CD4-positive, alpha-beta T cell (primary cell): ENCODE data around the gene TPH1. TPM values are rescaled to one million over a fixed set of nuclear protein-coding genes. Genes with fewer than 3 reads are reported as not detected.
"Not testable (repeated sequence)": the region's sequence is repeated elsewhere in the genome, so short reads cannot be mapped to it uniquely, and the experiment has no call there.

Source experiments
- ATAC-seq: fragments of 200-7000 bp; cut with Tn5 transposase; one replicate; pipeline ENCODE4 v1.10.0; 2022; ENCODE audit warnings: mild to moderate bottlenecking; ENCODE audit not compliant: poor library complexity
- CTCF ChIA-PET: fragments of 350-600 bp; sonication (Branson Sonifier 250); formaldehyde crosslinking; loops from one replicate; lab custom pipeline; 2021; ENCODE audit warnings: antibody characterized with exemption, inconsistent platforms; lab: Charles Lee
- POLR2A ChIA-PET: fragments of 350-600 bp; sonication (Branson Sonifier 250); formaldehyde crosslinking; loops from one replicate; lab custom pipeline; 2021; ENCODE audit warnings: antibody characterized with exemption, inconsistent platforms; lab: Charles Lee
- DNase-seq, 14 experiments: peaks; one replicate each; pipeline ENCODE4 v3.0.0-alpha.2; 2013 to 2020; ENCODE audit warnings: mixed read lengths in 2 of 14
- H3K27ac ChIP-seq, 2 donors: one replicate each; pipeline versions ENCODE4 v1.5.1 to v1.7.0; 2013; ENCODE audit warnings: low read length in 2 of 2, low read depth in 1 of 2, mild to moderate bottlenecking in 1 of 2
- H3K27me3 ChIP-seq, 2 experiments: 1 replicate in 1 of 2; 2 replicates in 1 of 2; pipeline versions ENCODE4 v1.6.1 to v1.7.0; 2013; ENCODE audit warnings: low read length in 2 of 2, control low read depth in 1 of 2, mild to moderate bottlenecking in 1 of 2, moderate library complexity in 1 of 2; ENCODE audit not compliant: insufficient read depth in 2 of 2, control insufficient read depth in 1 of 2
- H3K36me3 ChIP-seq: one replicate; pipeline ENCODE4 v1.6.1; 2013; ENCODE audit warnings: low read length, control low read depth; ENCODE audit not compliant: insufficient read depth
- H3K4me1 ChIP-seq: one replicate; pipeline ENCODE4 v1.6.1; 2013; ENCODE audit warnings: low read length, control low read depth; ENCODE audit not compliant: insufficient read depth
- H3K4me3 ChIP-seq: one replicate; pipeline ENCODE4 v1.5.1; 2013; ENCODE audit warnings: mild to moderate bottlenecking, low read length, moderate library complexity
- H3K9me3 ChIP-seq, 2 experiments: 1 replicate in 1 of 2; 2 replicates in 1 of 2; pipeline versions ENCODE4 v1.6.1 to v1.7.0; 2013; ENCODE audit warnings: low read length in 2 of 2, mild to moderate bottlenecking in 2 of 2, control low read depth in 1 of 2, moderate library complexity in 1 of 2; ENCODE audit not compliant: control insufficient read depth in 1 of 2, insufficient read depth in 1 of 2
- H3K27ac Mint-ChIP-seq: one replicate; pipeline ENCODE4 v1.8.0; 2020; ENCODE audit warnings: mixed read lengths
- H3K27me3 Mint-ChIP-seq: one replicate; pipeline ENCODE4 v1.8.0; 2021; ENCODE audit warnings: mixed read lengths
- H3K36me3 Mint-ChIP-seq: one replicate; pipeline ENCODE4 v1.8.0; 2021; ENCODE audit warnings: low read depth, mixed read lengths
- H3K4me1 Mint-ChIP-seq: one replicate; pipeline ENCODE4 v1.8.0; 2021; ENCODE audit warnings: low read depth, mixed read lengths
- H3K4me3 Mint-ChIP-seq: one replicate; pipeline ENCODE4 v1.8.0; 2020; ENCODE audit warnings: mild to moderate bottlenecking, mixed read lengths
- H3K9me3 Mint-ChIP-seq: one replicate; pipeline ENCODE4 v1.8.0; 2020; ENCODE audit warnings: mixed read lengths
- CTCF ChIP-seq: fragments of 200-600 bp; IDR thresholded peaks from one replicate; pipeline ENCODE4 v1.8.0; 2022; ENCODE audit warnings: antibody characterized with exemption, mild to moderate bottlenecking
- intact Hi-C, 2 experiments: fragments of 100-400 bp; cut with DNase I in 1 of 2; cut with micrococcal nuclease in 1 of 2; formaldehyde crosslinking; loops; one replicate each; pipeline versions ENCODE4 v1.15.1 to v1.9.0; 2023 to 2025; cut with DNase I, micrococcal nuclease
- total RNA-seq, 174 experiments: library from RNA in 2 of 174; stranded (reverse) in 2 of 174; gene quantifications; one replicate each; pipeline ENCODE4 v1.2.3 and lab custom pipeline; 2021 to 2026

The TPH1 gene
- total RNA-seq, 2 experiments from 2014 or later, result 1.1 to 1.5 TPM

DNA sequence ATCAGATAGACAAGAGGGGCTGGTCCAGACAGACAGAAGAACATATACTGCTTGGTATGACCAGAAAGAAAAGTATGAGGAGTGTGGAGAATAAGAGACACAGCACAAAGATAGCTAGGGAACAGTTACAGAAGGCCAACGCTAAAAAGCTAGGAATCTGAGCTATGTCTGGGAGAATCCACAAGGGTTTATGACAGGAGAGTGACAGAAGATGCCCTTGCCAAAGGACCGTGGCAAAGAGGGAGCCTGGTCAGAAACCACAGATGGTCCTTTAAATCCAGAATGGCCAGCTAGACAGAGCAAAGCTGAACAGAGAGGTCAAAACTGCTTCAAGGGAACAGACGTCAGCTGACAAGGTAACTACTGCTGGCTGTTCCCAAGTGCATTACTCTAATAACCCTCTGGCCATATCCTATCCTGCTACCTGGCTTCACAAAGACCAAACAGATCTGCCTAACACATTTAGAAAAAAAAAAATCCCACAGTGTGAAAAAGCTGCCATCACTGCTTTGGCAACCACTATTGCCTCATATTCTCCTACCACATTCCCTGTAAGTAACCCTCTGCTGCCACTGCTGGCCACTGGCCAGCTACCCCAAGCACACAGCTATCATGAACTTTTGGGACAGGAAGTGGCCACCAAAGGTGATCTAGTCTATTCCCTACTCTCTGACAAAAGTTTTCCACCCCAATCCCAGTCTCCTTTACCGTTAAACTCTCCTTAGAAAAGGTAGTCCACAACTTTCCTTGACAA lies 40.5 kb downstream of the TPH1 start:
- DNase-seq (no peak), ATAC-seq (no peak)
- Histone ChIP-seq H3K27ac (no peak overlapping the region), H3K4me1 (no peaks in the 10 kb centered on the region), H3K36me3 (peaks cover 47% of the 10 kb centered on the region), H3K27me3 (no peaks in the 10 kb centered on the region), H3K9me3 (no peaks in the 10 kb centered on the region), H3K4me3 (no peak overlapping the region)
- Mint-ChIP-seq H3K36me3 (peaks cover 74% of the 10 kb centered on the region), H3K4me3 (no peak overlapping the region), H3K27ac (no peak overlapping the region), H3K9me3 (no peaks in the 10 kb centered on the region), H3K4me1 (peaks cover 5% of the 10 kb centered on the region), H3K27me3 (no peaks in the 10 kb centered on the region)
- TF ChIP-seq CTCF, result no peak
- ChIA-PET CTCF (no interaction called here), POLR2A (interaction anchor here (1.2 kb wide), 1 partner anchor 9 kb away, joined by 3 read pairs; no protein-coding TSS in a partner anchor)
- intact Hi-C loops, result loop anchor here in 1 of 2 experiments (5.0 kb wide), 1 partner anchor 387 kb away; the partner anchor contains the start of gene LDHA

- Histone ChIP-seq H3K9me3 (no peaks in the 10 kb centered on the region), H3K27me3 (no peaks in the 10 kb centered on the region), H3K4me1 (no peaks in the 10 kb centered on the region), H3K4me3 (no peak overlapping the region), H3K27ac (no peak overlapping the region), H3K36me3 (peaks cover 66% of the 10 kb centered on the region)
- no peak overlapping the region for H3K27ac Mint-ChIP-seq
- ATAC-seq (no peak), DNase-seq (no peak)
- POLR2A ChIA-PET, result no interaction called here
- peaks cover 9% of the 10 kb centered on the region for H3K4me1 Mint-ChIP-seq
- CTCF ChIA-PET, result interaction anchor here (0.7 kb wide), 1 partner anchor 24 kb away, joined by 3 read pairs; no protein-coding TSS in a partner anchor
- no peak for TF ChIP-seq CTCF
- H3K36me3 Mint-ChIP-seq, result peaks cover 94% of the 10 kb centered on the region
- no peaks in the 10 kb centered on the region for H3K27me3 Mint-ChIP-seq
- no peak overlapping the region for H3K4me3 Mint-ChIP-seq
- intact Hi-C loops, result no loop called here
- H3K9me3 Mint-ChIP-seq, result no peaks in the 10 kb centered on the region
These were observed 44.9 kb downstream of the TPH1 start for GRCh38 chr11:18001191-18001590.

DNA sequence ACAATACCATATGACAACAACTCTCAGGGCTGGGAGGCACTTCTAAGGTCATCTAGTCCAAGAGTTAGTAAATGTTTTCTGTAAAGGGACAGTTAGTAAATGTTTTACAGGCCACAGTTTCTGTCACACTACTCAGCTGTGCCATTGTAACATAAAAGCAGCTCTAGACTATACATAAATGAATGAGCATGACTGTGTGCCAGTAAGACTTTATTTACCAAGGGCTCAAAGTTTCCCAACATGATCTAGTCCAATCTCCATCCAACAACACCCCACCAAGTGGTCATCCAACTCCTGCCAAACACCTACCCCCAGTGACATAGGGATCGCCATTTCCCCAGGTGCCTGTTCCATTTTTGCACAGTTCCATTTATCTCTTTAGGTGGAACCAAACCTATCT lies 45.3 kb downstream of the TPH1 start:
- DNase-seq, result no peak
- H3K9me3 ChIP-seq, result no peaks in the 10 kb centered on the region
- no peak for TF ChIP-seq CTCF
- Mint-ChIP-seq H3K36me3 (peaks cover 94% of the 10 kb centered on the region), H3K4me3 (no peak overlapping the region), H3K4me1 (peaks cover 9% of the 10 kb centered on the region), H3K27me3 (no peaks in the 10 kb centered on the region), H3K27ac (no peak overlapping the region), H3K9me3 (no peaks in the 10 kb centered on the region)
- no peak overlapping the region for H3K4me3 ChIP-seq
- ChIA-PET POLR2A (no interaction called here), CTCF (interaction anchor here (0.7 kb wide), 1 partner anchor 24 kb away, joined by 3 read pairs; no protein-coding TSS in a partner anchor)
- intact Hi-C loops, result no loop called here
- no peaks in the 10 kb centered on the region for H3K4me1 ChIP-seq
- ATAC-seq, result no peak
- no peak overlapping the region for H3K27ac ChIP-seq
- peaks cover 69% of the 10 kb centered on the region for H3K36me3 ChIP-seq
- H3K27me3 ChIP-seq, result no peaks in the 10 kb centered on the region

GRCh38 chr11:18000128-18000527 lies 45.9 kb downstream of the TPH1 start:
- H3K4me1 ChIP-seq, H3K9me3 ChIP-seq, intact Hi-C loops, H3K4me3 Mint-ChIP-seq, POLR2A ChIA-PET, H3K27me3 ChIP-seq, H3K27ac Mint-ChIP-seq, H3K27ac ChIP-seq, DNase-seq, H3K4me1 Mint-ChIP-seq, H3K27me3 Mint-ChIP-seq, H3K4me3 ChIP-seq, ATAC-seq, H3K9me3 Mint-ChIP-seq: not testable (repeated sequence)
- CTCF ChIA-PET, result interaction anchor here (1.0 kb wide), 1 partner anchor 10 kb away, joined by 3 read pairs; no protein-coding TSS in a partner anchor
- peaks cover 94% of the 10 kb centered on the region for H3K36me3 Mint-ChIP-seq
- peaks cover 70% of the 10 kb centered on the region for H3K36me3 ChIP-seq
